NCI-H345 treated with DMSO at 0.1 percent for 48 hours (cell line): Measurements from ENCODE around the gene CARS2.
"Not testable (repeated sequence)": the region's sequence is repeated elsewhere in the genome, so short reads cannot be mapped to it uniquely, and the experiment has no call there.

Experiments
- DNase-seq: peaks from one replicate; lab custom pipeline; 2025; ENCODE audit not compliant: unreplicated experiment; lab: John Stamatoyannopoulos, UW

Gene CARS2

DNA sequence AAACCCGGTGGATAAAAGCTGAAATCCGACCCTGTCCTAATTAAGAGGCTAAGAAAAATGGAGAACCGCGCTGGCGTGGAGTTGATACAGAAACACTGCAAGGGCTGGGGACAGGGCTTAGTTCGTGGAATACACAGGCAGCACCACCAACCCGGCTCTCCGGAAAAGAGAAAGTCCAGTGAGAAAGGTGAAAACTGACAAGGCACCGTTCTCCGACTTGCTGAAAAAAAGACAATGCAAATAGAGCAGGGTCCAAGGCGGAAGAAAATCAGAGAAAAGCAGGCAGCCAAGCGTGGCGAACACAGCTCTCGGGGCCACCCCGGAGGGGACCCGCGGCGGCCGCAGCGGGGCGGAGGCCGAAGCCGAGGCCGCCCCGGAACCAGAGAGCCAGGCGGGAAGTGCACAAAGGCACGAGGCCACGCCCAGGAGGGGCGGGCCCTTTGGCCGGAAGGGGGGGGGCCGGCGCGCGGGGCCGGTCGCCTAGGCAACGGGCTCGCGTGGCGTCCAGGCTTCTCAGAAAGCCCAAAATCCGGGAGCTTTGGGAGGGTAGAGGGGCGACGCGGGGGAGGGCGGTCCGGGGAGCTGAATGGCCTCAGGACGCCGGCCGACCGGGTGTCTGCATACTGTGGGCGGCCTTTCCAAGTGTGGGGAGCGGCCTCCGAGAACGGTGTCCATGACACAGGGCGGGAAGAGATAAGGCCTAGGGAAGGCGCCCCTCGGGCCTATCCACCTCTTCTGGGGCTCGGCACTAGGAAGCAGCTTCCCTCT lies 6.3 kb upstream of the CARS2 start:
- peak; percentile 66 for DNase-seq

DNA sequence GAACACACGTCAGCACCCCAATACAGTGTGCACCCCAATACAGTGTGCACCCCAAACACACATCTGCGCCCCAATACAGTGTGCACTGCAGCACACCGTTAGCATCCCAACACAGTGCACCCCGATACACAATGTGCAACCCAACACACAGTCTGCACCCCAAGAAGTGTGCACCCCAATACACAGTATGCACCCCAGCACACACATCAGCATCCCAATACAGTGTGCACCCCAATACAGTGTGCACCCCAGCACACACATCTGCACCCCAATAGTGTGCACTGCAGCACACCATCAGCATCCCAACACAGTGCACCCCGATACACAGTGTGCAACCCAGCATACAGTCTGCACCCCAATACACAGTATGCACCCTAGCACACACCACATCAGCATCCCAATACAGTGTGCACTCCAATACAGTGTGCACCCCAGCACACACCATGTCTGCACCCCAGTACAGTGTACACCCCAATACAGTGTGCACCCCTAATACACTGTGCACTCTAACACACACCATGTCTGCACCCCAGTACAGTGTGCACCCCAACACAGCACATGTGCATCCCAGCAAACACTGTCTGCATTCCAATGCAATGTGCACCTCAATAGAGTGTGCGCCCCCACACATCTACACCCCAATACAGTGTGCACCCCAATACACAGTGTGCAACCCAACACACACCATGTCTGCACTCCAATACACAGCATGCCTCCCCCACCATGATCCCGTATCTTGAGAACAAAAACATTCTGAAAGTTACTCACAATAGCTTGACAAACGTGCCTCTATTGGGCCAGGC lies 855 bp upstream of the CARS2 start:
- DNase-seq = no peak

DNA sequence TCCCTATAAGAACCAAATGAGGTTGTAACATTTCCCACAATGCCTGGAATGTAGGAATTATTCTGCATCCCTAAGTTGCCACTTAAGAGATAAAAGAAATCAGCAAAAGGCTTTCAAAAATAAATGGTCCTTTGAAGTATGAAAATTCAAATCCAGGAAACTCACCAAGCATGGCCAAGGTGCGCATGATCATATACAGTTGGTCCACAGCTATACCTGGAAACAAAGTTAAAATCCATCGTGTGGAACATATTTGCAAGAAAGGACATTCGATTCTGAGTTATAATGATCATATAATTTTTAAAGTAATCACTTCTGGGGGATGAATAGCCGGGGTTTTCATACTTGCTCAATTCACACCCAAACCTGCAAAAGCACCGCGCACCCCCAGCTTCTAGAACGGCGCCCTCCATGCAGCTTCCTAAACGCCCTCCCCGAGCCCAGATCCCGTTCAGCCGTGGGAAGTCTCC lies 525 bp downstream of the CARS2 start:
- no peak for DNase-seq

DNA sequence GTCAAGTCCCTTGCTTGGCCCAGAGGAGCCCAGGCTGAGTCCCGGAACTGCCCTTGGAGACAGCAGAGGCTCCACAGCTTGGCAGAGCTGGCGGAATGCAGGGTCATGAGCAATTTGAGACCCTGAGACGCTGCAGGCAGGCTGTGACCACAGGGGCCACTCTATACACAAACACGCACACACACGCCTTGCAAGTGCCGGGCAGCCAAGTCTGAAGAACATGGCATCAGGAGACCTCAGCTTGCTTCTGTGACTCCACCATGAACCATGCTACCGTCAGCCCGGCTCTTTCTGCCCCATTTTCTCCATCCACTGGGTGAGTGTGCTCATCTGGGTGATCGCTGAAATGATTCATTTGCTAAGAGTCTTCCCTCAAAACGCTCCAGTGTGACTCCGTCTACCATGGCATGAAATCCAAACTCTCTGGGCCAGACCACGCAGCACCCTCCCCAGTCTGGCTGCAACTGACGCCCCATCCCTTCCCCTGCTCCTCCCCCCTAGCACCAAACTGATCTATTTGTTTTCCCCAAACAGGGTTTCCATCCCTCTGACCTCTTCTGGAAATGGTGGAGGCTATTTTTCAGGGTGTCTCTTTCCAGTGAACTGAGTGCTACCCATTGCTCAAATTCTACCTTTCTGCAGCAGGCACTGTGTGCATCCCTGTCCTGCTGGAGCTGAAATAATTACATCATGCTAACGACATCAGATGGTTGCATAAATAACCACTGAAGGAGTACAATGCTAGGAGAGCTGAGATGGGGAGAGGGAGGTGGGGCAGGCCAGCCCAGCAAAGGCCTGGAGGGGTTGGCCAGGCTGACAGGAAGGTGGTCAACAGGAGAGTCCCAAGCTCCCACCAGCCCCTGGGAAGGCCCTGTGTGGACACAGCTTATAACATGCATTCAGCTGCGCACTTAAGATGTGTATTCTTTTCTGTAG lies 3.1 kb downstream of the CARS2 start:
- DNase-seq = no peak

DNA sequence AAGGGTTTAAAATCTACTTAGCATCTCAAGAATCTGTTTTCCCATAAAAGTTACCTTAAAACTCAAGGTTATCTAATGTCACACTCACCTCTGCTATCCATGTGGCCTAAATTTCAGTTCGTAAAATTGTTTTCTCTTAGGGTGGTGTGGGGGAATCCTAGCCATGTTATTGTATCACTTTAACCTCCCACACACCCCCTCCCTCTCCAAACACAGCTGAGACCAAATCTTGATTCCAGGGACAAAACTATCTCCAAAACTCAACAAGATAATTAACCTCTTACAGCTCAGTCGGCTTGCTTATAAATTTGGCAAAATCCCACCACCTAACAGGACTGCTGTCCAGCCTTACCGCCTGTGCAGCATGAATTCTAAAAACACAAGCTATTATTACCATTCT lies 3.8 kb downstream of the CARS2 start:
- DNase-seq = no peak

DNA sequence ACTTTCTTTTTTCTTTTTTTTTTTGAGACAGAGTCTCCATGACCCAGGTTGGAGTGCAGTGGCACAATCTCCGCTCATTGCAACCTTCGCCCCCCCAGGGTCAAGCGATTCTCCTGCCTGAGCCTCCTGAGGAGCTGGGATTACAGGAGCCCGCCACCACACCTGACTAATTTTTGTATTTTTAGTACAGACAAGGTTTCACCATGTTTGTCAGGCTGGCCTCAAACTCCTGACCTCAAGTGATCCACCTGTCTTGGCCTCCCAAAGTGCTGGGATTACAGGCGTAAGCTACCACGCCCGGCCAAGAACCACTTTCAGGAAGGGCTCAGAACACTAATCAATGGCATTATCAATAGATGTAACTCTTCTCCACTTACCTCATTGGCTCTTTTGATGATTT lies 4.9 kb downstream of the CARS2 start:
- DNase-seq = not testable (repeated sequence)

DNA sequence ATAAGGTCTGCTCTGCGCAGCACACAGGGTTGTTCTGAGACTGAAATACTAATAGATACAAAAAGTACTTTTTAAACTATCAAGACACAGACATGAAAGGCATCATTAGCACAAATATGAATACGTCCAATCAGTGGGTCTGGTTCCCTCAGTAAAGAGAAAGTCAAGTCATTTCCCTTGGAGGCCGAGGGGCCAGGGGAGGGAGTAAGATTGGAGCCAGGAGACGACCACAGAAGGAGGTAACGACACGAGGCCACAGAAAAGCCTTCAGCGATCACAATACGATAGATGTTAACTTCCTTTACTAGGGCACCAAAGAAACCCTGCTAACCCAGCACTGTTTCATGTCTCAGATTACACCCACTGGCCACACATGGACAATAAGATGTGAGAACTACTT lies 5.3 kb downstream of the CARS2 start:
- no peak for DNase-seq

DNA sequence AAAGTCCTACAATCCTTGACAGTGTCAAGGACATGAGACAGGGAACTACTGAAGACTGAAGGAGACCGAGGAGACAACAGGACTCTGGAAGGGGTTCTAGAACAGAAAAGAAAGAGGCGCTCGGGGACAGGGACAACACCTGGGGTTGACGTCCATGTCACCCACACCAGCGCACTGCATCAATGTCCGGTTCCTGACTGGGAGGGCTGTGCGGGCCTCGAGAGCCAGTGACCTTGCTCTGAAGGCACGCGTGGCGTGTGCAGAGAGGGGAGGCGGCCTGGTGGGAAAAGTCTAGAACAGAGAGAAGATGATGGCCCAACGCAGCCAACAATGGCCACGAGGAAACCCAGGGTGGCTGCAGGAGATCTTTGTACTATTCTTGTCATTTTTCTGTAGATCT lies 5.7 kb downstream of the CARS2 start:
- no peak for DNase-seq

DNA sequence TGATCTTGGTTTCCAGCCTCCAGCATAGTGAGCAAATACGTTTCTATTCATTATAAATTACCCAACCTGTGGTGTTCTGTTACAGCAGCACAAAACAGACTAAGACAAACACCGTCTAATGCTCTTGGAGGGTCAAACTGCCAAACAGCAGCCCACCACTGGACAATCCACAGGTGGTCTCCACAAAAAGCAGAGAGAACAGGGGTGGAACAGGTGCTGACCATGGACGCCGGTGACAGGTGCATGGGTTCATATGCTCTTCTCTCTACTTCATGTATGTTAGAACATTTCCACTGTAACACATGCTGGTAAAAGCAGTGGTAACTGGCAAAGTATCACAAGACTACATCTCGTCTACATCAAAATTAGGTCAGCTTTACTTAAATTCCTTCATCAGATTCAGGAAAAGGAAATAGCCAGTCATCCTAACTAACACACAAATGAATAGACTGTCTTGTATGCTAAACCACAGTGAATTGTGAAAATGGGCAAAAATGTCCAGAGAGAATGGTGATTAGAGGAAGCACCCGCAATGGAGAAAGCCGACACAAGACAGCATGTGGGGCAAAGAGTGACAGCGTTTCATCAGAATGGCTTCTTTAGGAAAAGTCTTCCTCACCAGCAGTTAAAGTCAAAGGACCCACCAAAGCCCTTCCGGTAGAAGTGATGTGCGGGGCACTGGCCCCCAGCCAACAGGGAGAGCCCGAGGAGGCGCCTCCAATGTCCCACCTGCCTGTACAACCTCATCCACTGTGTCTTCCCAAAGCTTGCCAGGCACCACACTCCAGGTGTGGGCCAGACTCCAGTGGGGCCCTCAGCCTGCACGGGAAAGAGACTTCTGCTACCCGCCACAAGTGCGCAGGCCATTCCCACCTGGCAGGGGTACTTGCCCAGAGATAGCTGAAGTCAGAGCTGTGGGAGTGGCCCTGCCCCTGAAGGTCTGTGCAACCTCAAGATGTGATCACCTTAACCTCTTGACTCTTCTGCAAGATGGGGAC lies 6.5 kb downstream of the CARS2 start:
- DNase-seq = no peak

DNA sequence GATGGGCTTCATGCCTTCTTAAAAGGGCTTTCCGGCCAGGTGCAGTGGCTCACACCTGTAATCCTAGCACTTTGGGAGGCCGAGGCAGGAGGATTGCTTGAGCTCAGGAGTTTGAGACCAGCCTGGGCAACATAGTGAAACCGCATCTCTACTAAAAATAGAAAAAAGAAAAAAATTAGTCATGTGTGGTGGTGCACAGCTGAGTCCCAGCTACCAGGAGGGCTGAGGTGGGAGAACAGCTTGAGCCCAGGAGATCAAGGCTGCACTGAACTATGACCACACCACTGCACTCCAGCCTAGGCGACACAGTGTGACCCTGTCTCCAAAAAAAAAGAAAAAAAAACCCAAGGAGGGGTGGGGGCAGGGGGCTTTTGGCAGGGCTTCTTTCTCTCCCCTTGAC lies 7.2 kb downstream of the CARS2 start:
- no peak for DNase-seq

DNA sequence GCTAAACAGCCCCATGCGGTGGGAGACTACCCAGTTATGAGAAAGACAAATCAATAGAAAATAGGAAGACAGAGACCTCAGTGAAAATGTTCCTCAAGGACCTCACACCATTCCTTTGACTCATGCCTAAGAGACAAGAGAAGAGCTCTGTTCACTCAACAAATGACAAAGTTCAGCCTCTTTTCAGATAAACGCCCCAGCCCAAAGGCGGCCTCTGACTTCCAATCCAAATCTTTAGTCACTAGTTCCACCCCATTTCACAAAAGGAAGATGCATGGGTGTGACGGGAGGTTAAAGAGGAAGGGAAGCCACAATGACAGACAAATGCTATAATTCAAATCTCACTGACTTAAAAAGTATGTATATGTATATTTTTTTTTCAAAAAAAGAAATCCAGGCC lies 8.1 kb downstream of the CARS2 start:
- DNase-seq = no peak

DNA sequence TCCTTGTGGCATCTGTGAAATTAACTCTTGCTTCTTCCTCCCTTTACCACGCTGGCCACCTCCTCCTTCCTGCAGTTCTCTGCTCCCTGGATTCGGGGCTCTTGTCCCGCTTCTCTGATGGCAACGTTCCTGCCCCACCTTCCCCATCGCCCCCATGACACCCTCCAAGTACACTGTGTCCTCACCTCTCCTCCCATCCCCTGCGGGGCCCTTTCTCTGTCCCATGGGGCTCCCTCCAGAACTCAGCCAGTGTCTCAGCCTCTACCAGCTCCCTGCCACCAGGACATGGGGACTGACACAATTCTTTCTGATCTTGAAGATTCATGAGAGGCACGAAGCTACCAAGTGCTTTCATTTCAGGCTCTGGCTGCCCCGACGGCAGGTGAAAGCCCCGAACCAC lies 9.1 kb downstream of the CARS2 start:
- no peak for DNase-seq

DNA sequence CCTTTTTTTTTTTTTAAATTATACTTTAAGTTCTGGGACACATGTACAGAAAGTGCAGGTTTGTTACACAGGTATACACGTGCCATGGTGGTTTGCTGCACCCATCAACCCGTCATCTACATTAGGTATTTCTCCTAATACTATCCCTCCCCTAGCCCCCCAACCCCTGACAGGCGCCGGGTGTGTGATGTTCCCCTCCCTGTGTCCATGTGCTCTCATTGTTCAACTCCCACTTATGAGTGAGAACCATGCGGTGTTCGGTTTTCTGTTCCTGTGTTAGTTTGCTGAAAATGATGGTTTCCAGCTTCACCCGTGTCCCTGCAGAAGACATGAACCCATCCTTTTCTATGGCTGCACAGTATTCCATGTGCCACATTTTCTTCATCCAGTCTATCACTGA lies 10.1 kb downstream of the CARS2 start:
- DNase-seq = not testable (repeated sequence)

DNA sequence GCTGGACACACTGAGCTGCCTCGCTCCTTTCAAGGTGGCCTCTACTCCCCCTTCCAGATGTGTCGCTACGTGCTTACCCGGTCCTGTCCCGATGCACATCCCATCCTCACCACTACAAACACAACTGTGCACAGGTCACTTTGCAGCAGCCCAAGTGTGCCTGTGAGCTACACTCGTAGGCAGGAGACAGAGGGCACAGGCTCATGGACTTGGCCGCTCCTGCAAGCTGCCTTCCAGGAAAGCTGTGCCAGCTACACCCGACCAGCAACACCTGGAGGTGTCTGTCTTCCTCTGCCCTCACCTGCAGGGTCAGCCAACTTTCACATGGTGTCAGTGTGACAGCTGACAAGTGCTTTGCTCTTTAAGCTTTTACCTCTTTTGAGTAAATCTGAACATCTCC lies 15.4 kb downstream of the CARS2 start:
- no peak for DNase-seq

DNA sequence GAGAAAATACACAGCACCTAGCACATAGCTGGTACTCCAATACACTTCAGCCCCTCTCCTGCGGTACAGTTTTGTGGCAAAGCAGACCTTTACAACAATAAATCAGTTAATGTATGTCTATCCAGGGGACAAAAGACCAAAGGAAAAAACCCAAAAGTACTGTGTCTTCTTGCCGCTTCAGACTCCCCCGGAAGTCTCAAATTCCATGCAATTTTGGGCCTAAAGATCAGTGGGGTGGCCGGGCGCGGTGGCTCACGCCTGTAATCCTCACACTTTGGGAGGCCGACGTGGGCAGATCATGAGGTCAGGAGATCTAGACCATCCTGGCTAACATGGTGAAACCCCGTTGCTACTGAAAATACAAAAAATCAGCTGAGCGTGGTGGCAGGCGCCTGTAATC lies 16.2 kb downstream of the CARS2 start:
- DNase-seq = no peak

DNA sequence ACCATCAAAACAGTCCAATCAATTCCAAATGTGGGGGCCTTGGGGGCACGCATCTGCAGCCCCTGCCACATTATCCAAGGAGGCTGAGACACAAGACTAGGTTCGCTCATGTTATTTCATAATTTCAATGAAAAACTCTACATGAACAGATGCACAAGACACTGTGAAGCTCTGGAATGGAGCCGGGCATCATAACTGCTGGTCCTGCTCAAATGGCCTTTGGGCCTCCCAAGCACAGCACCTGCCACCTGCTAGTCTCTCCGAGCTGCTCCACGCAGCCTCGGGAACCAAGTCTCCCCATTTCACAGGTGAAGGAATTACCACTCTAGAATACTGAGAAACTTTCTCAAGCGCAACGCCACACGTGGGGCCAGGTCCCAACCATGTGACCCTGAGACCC lies 16.9 kb downstream of the CARS2 start:
- no peak for DNase-seq

DNA sequence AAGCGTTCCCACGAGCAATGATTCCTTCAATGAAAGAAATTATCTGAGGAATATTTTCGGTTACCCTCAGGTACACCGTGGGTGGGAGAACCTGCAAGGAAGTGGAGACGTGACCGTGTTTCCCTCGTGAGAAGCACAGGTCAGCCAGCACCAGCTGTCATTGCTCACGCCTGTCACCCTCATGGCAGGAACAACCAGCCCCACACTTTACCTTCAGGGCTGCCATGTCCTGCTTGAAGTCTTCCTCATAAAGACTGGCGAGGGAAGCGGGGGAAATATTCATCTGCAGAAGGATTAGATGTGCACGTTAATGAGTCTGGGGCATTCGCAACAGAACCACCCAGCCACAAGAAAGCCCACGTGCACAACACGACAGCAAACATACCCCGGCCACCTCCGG lies 18.2 kb downstream of the CARS2 start:
- DNase-seq = no peak

DNA sequence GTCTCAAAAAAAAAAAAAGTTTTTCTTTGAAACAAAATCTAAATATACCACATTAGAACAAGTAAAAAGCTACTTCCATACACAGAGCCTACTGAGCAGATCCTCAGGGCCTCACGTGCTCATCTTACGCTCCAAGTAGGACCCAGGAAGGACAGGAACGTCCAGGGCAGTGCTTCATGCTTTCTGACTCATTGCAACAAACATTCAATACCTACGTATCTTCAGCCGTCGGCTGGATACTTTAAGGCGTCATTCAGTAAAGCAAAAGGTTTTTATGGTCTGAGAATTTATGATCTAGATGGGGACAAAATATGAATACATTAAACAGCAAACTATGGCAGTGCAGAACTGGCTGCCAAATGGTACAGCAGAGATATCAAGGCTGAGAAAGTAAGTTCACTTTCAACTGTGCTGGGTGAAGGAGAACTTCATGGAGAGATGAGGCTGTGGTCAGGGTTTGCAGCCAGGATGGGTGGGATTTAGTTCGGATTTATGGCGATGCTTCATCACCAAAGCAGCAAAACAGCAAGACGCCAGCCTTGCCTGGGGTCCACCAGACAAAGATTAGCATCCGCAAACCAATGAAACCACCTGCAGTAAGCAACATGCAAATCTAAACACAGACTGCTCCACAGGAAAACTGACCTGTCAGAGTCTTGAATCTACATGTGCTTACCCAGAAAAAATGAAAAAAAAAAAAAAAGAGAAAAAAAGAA lies 20.5 kb downstream of the CARS2 start:
- DNase-seq = no peak

DNA sequence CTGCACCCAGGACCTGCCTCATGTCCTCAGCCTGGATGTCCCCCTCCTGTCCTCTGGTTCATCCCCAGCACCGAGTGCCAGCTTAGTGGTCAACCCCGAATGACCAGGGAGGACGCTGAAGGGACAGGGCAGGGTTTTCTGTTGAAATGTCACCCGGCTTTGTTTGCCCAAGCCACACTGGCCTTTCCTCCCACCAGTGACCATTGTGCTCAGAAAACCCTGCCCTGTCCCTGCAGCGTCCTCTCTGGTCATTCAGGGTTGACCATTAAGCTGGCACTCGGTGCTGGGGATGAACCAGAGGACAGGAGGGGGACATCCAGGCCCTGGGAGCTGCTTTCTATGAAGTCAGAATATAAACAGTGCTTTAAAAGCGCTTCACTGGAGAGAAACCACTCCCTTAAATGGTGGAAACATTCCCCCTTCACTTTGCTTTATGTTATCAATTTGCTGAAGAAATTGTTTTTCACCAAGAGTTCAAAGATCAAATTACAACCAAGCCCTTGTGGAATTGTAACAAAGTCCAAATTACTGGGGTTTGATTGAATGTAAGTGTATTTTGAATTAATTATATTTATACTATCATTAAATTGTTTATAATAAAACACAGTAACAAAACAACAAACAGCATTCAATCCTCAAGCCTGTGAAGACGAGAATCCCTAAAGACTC lies 21.4 kb downstream of the CARS2 start:
- DNase-seq = no peak
